RWPE2 (cell line): ENCODE measurements around the gene NMBR.

ENCODE experiments used
- ATAC-seq: fragments of 200-7000 bp; cut with Tn5 transposase; 3 replicates; pipeline ENCODE4 v1.9.1; 2021; ENCODE audit warnings: low read depth
- DNase-seq: peaks from one replicate; pipeline ENCODE4 v3.0.0-alpha.2; 2020; ENCODE audit warnings: low spot score
- H3K27ac ChIP-seq: fragments of 450-650 bp; 2 replicates; pipeline ENCODE4 v1.5.1; 2017; ENCODE audit warnings: mild to moderate bottlenecking; ENCODE audit not compliant: poor library complexity, severe bottlenecking
- H3K27me3 ChIP-seq: fragments of 250-450 bp; sonication (Bioruptor Pico); 2 replicates; pipeline ENCODE4 v1.5.1; 2021; ENCODE audit warnings: mild to moderate bottlenecking, moderate library complexity; ENCODE audit not compliant: insufficient read depth, poor library complexity, severe bottlenecking
- H3K36me3 ChIP-seq: fragments of 250-450 bp; sonication (Bioruptor Pico); 2 replicates; pipeline ENCODE4 v1.5.1; 2020; ENCODE audit warnings: low read depth, mild to moderate bottlenecking, moderate library complexity
- H3K4me1 ChIP-seq: fragments of 250-450 bp; sonication (Bioruptor Pico); 2 replicates; pipeline ENCODE4 v1.5.1; 2021; ENCODE audit warnings: mild to moderate bottlenecking, moderate library complexity; ENCODE audit not compliant: insufficient read depth, poor library complexity, severe bottlenecking
- H3K4me3 ChIP-seq: fragments of 250-450 bp; sonication (Bioruptor Pico); 2 replicates; pipeline ENCODE4 v1.5.1; 2021; ENCODE audit warnings: mild to moderate bottlenecking, moderate library complexity; ENCODE audit not compliant: severe bottlenecking
- H3K9me3 ChIP-seq: fragments of 250-450 bp; sonication (Bioruptor Pico); 2 replicates; pipeline ENCODE4 v1.5.1; 2021; ENCODE audit warnings: mild to moderate bottlenecking, moderate library complexity; ENCODE audit not compliant: severe bottlenecking
- CTCF ChIP-seq: fragments of 450-650 bp; IDR thresholded peaks from one replicate; pipeline ENCODE4 v1.5.1; 2017; ENCODE audit warnings: mild to moderate bottlenecking, moderate library complexity; ENCODE audit not compliant: poor library complexity, severe bottlenecking

NMBR gene

GRCh38 chr6:142187209-142187608 is 40.3 kb upstream of the NMBR start:
- Histone ChIP-seq H3K4me3 (no peak overlapping the region), H3K27ac (no peak overlapping the region), H3K4me1 (peaks cover 4% of the 10 kb centered on the region), H3K36me3 (peaks cover 26% of the 10 kb centered on the region), H3K27me3 (no peaks in the 10 kb centered on the region), H3K9me3 (no peaks in the 10 kb centered on the region)
- ATAC-seq (peak; percentile 55; the same call in 1 of the 3 replicates), DNase-seq (no peak)
- no peak for TF ChIP-seq CTCF

GRCh38 chr6:142185641-142186040 is 38.7 kb upstream of the NMBR start:
- DNase-seq (no peak), ATAC-seq (no peak)
- H3K27me3 ChIP-seq, result no peaks in the 10 kb centered on the region
- no peak overlapping the region for H3K4me3 ChIP-seq
- no peak overlapping the region for H3K27ac ChIP-seq
- TF ChIP-seq CTCF, result no peak
- H3K9me3 ChIP-seq, result no peaks in the 10 kb centered on the region
- H3K36me3 ChIP-seq, result peaks cover 16% of the 10 kb centered on the region
- peaks cover 4% of the 10 kb centered on the region for H3K4me1 ChIP-seq

- TF ChIP-seq CTCF, result no peak
- no peak for DNase-seq
- Histone ChIP-seq H3K4me1 (peaks cover 4% of the 10 kb centered on the region), H3K9me3 (no peaks in the 10 kb centered on the region), H3K4me3 (no peak overlapping the region), H3K36me3 (0 out of 2 replicates have a peak, but pooled peaks cover 6% of the 10 kb centered on the region), H3K27me3 (no peaks in the 10 kb centered on the region), H3K27ac (no peak overlapping the region)
- ATAC-seq, result no peak
Measured at GRCh38 chr6:142184307-142184706, 37.4 kb upstream of the NMBR start.

- peaks cover 4% of the 10 kb centered on the region; the same call in 1 of the 2 replicates for H3K36me3 ChIP-seq
- no peaks in the 10 kb centered on the region for H3K27me3 ChIP-seq
- DNase-seq, result no peak
- no peak overlapping the region for H3K4me3 ChIP-seq
- no peak for TF ChIP-seq CTCF
- peaks cover 4% of the 10 kb centered on the region for H3K4me1 ChIP-seq
- H3K9me3 ChIP-seq, result no peaks in the 10 kb centered on the region
- H3K27ac ChIP-seq, result no peak overlapping the region
- ATAC-seq, result no peak
Measured at GRCh38 chr6:142183351-142183750, 36.4 kb upstream of the NMBR start.

- no peak overlapping the region for H3K27ac ChIP-seq
- H3K27me3 ChIP-seq, result no peaks in the 10 kb centered on the region
- H3K4me1 ChIP-seq, result peaks cover 2% of the 10 kb centered on the region
- DNase-seq (no peak), ATAC-seq (no peak)
- no peak overlapping the region for H3K4me3 ChIP-seq
- H3K36me3 ChIP-seq, result peaks cover 18% of the 10 kb centered on the region; the same call in 1 of the 2 replicates
- no peak for TF ChIP-seq CTCF
- H3K9me3 ChIP-seq, result no peaks in the 10 kb centered on the region
Measured at GRCh38 chr6:142182004-142182403, 35.1 kb upstream of the NMBR start.
